ENCODE measurements around the gene CLEC4F. TPM values are rescaled to one million over a fixed set of nuclear protein-coding genes. Genes with fewer than 3 reads are reported as not detected.

The CLEC4F gene
- total RNA-seq, 1 donor from 2014 or later = not detected

GRCh38 chr2:70850925-70851324 lies 30.5 kb upstream of the CLEC4F start:
- no peak overlapping the region for H3K4me3 ChIP-seq (ENCODE audit: low read depth, low read length)
- no peak for DNase-seq (ENCODE audit: low read depth)
- TF ChIP-seq, protein P1, sequence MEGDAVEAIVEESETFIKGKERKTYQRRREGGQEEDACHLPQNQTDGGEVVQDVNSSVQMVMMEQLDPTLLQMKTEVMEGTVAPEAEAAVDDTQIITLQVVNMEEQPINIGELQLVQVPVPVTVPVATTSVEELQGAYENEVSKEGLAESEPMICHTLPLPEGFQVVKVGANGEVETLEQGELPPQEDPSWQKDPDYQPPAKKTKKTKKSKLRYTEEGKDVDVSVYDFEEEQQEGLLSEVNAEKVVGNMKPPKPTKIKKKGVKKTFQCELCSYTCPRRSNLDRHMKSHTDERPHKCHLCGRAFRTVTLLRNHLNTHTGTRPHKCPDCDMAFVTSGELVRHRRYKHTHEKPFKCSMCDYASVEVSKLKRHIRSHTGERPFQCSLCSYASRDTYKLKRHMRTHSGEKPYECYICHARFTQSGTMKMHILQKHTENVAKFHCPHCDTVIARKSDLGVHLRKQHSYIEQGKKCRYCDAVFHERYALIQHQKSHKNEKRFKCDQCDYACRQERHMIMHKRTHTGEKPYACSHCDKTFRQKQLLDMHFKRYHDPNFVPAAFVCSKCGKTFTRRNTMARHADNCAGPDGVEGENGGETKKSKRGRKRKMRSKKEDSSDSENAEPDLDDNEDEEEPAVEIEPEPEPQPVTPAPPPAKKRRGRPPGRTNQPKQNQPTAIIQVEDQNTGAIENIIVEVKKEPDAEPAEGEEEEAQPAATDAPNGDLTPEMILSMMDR (conservative IDR thresholded peaks at IDR 0.05; ENCODE audit: low read depth, low read length) = no peak

- no peak overlapping the region for H3K4me3 ChIP-seq (ENCODE audit: low read depth, low read length)
- TF ChIP-seq, protein P1 (conservative IDR thresholded peaks at IDR 0.05; ENCODE audit: low read depth, low read length) = no peak
- DNase-seq (ENCODE audit: low read depth) = no peak
Observed at GRCh38 chr2:70842401-70842800, 22.0 kb upstream of the CLEC4F start.

- no peak for DNase-seq (ENCODE audit: low read depth)
- H3K4me3 ChIP-seq (ENCODE audit: low read depth, low read length) = no peak overlapping the region
- TF ChIP-seq, protein P1 (conservative IDR thresholded peaks at IDR 0.05; ENCODE audit: low read depth, low read length) = no peak
Observed at GRCh38 chr2:70837980-70838925, 17.9 kb upstream of the CLEC4F start.

GRCh38 chr2:70835643-70836042 lies 15.2 kb upstream of the CLEC4F start, which contains the start of gene CD207:
TSS of gene CD207 (minus strand) at chr2:70835816. CDS start at chr2:70835776, 40 bp downstream.
- TF ChIP-seq, protein P1 (conservative IDR thresholded peaks at IDR 0.05; ENCODE audit: low read depth, low read length) = no peak
- no peak within 1 kb of the TSS for H3K4me3 ChIP-seq (ENCODE audit: low read depth, low read length)
- no peak for DNase-seq (ENCODE audit: low read depth)

GRCh38 chr2:70834881-70835280 lies 14.5 kb upstream of the CLEC4F start:
- TF ChIP-seq, protein P1 (conservative IDR thresholded peaks at IDR 0.05; ENCODE audit: low read depth, low read length) = no peak
- DNase-seq (ENCODE audit: low read depth) = no peak
- no peak overlapping the region for H3K4me3 ChIP-seq (ENCODE audit: low read depth, low read length)

DNA sequence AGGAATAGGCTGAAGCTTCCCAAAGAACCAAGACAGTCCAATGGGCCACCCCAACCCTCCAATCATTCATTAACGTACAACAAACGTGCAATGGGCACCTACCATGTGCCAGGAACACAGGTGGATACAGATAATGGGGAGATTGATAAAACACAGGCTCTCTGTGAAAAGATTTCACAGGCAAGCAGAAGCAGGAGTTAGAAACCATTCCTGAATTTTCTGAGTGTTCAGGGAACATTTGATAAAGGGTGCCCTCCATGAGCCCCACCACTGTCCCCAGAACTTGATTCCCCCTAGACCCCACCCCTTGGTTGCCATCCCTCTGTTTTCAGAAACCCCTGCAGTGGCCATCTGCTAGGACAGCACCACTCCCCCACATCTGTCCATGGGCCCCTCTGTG lies 13.7 kb upstream of the CLEC4F start:
- TF ChIP-seq, protein P1 (conservative IDR thresholded peaks at IDR 0.05; ENCODE audit: low read depth, low read length) = no peak
- H3K4me3 ChIP-seq (ENCODE audit: low read depth, low read length) = no peak overlapping the region
- no peak for DNase-seq (ENCODE audit: low read depth)

Measured in epithelial cell of proximal tubule (primary cell).